SK-N-MC (cell line): ENCODE measurements around the gene FALEC.

Source experiments
- DNase-seq: peaks from one replicate; pipeline ENCODE4 v3.0.0-alpha.2; 2011; ENCODE audit warnings: low read depth, low spot score
- H3K27ac ChIP-seq: fragments of 200-600 bp; sonication (generic); 2 replicates; pipeline ENCODE4 v1.5.1; 2016; ENCODE audit warnings: mixed run types
- H3K36me3 ChIP-seq: fragments of 200-600 bp; sonication (generic); 2 replicates; pipeline ENCODE4 v1.6.1; 2017; ENCODE audit warnings: antibody characterized with exemption, low read length, mixed read lengths; ENCODE audit not compliant: insufficient read depth
- H3K4me3 ChIP-seq: fragments of 200-600 bp; sonication (generic); 2 replicates; pipeline ENCODE4 v1.5.1; 2016
- H3K9ac ChIP-seq: fragments of 200-600 bp; sonication (generic); 2 replicates; pipeline ENCODE4 v1.8.0; 2017; ENCODE audit warnings: mixed run types, mixed read lengths; ENCODE audit not compliant: insufficient read length
- H3K9me3 ChIP-seq: fragments of 200-600 bp; sonication (generic); 2 replicates; pipeline ENCODE4 v1.6.1; 2017; ENCODE audit warnings: low read depth, mild to moderate bottlenecking, antibody characterized with exemption, low read length, moderate library complexity, mixed read lengths
- EZH2 ChIP-seq: fragments of 200-600 bp; sonication (generic); IDR thresholded peaks from one replicate; pipeline ENCODE4 v1.6.1; 2017; ENCODE audit warnings: antibody characterized with exemption
- FOXP2 ChIP-seq: optimal IDR thresholded peaks from 2 replicates; pipeline ENCODE3; 2011; ENCODE audit warnings: mild to moderate bottlenecking, moderate library complexity; ENCODE audit not compliant: insufficient read depth; ENCODE audit errors: extremely low read length, control extremely low read depth
- POLR2AphosphoS5 ChIP-seq: IDR thresholded peaks from 2 replicates; pipeline ENCODE4 v1.6.1; 2012; ENCODE audit warnings: mild to moderate bottlenecking, low read depth, low read length, borderline replicate concordance

Gene FALEC

DNA sequence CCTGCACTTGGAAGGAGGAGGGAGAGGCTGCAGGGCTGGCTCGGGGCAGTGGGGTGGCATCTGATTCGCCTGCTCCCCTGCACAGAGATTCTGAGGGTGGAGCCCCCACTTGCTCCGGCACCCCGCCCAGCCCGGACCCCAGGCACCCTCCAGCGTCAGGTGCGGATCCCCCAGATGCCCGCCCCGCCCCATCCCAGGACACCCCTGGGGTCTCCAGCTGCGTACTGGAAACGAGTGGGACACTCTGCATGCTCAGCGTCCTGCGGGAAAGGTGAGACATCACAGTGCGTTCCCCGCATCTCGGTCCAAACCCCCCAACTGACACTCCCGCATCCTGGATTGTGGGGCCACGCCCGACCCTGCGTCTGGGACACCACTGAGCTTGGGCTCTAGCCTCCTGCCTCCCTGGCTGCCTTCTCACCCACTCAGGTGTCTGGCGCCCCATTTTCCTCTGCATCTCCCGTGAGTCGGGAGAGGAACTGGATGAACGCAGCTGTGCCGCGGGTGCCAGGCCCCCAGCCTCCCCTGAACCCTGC, 41.6 kb downstream of the FALEC start:
- no peak overlapping the region for H3K9ac ChIP-seq
- no peaks in the 10 kb centered on the region for H3K36me3 ChIP-seq

DNA sequence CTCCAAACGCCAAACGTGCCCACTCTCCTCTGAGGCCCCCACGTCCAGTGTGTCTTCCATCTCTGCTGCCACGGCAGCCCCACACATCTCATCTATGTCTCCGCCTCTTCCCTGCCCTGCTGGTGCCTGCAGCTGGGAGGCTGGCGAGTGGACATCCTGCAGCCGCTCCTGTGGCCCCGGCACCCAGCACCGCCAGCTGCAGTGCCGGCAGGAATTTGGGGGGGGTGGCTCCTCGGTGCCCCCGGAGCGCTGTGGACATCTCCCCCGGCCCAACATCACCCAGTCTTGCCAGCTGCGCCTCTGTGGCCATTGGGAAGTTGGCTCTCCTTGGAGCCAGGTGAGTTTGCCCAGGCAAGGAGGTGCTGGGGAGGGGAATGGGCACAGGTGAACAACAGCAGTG, 42.3 kb downstream of the FALEC start:
- H3K27ac ChIP-seq = no peak overlapping the region
- no peaks in the 10 kb centered on the region for H3K36me3 ChIP-seq
- DNase-seq = no peak
- TF ChIP-seq FOXP2 = no peak
- TF ChIP-seq POLR2AphosphoS5 = no peak
- no peak for TF ChIP-seq EZH2
- no peak overlapping the region for H3K4me3 ChIP-seq
- H3K9me3 ChIP-seq = no peaks in the 10 kb centered on the region
- no peak overlapping the region for H3K9ac ChIP-seq

More for the DNA sequence above, 41.6 kb downstream of the FALEC start:
- no peak for DNase-seq
- H3K9me3 ChIP-seq = no peaks in the 10 kb centered on the region
- TF ChIP-seq POLR2AphosphoS5 = no peak
- no peak for TF ChIP-seq EZH2
- no peak for TF ChIP-seq FOXP2
- no peak overlapping the region for H3K4me3 ChIP-seq
- no peak overlapping the region for H3K27ac ChIP-seq

DNA sequence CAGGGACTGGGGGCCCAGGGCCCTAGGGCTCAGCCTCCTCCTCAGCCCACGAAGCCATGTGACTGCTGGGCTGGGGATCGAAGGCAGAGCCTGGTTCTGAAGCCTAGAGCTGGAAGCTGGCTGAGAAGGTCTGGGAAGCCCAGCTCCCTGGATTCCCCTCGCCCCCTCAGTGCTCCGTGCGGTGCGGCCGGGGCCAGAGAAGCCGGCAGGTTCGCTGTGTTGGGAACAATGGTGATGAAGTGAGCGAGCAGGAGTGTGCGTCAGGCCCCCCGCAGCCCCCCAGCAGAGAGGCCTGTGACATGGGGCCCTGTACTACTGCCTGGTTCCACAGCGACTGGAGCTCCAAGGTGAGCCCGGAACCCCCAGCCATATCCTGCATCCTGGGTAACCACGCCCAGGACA, 42.8 kb downstream of the FALEC start:
- H3K4me3 ChIP-seq = no peak overlapping the region
- no peaks in the 10 kb centered on the region for H3K36me3 ChIP-seq
- no peaks in the 10 kb centered on the region for H3K9me3 ChIP-seq
- no peak for TF ChIP-seq EZH2
- TF ChIP-seq FOXP2 = no peak
- TF ChIP-seq POLR2AphosphoS5 = no peak
- no peak overlapping the region for H3K9ac ChIP-seq
- DNase-seq = no peak
- no peak overlapping the region for H3K27ac ChIP-seq

DNA sequence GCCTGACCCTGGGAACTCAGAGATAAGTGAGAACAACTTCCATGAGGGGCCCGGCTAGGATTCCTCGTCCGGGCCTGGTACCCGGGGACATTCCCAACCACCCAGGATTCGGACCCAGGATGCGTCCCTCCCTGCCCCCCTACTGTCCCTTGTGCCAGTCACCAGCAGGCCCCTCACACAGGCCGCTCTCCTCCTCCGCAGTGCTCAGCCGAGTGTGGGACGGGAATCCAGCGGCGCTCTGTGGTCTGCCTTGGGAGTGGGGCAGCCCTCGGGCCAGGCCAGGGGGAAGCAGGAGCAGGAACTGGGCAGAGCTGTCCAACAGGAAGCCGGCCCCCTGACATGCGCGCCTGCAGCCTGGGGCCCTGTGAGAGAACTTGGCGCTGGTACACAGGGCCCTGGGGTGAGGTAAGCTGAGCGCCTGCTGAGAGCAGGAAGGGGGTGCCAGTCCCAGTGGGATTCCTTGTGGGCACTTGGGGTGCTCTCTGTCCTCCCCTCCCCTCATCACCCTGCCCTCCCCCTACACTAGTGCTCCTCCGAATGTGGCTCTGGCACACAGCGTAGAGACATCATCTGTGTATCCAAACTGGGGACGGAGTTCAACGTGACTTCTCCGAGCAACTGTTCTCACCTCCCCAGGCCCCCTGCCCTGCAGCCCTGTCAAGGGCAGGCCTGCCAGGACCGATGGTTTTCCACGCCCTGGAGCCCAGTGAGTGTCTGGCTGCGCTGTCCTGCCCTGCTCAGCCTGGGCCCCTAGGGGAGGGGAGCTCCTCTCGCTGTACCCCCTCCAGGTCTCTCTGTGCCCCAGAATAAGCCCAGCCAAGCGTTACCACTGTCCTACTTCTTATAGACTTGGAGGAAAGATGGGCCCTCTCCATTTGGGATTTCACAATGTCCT, 43.5 kb downstream of the FALEC start:
- TF ChIP-seq EZH2 (no peak), POLR2AphosphoS5 (no peak), FOXP2 (no peak)
- H3K36me3 ChIP-seq = no peaks in the 10 kb centered on the region

DNA sequence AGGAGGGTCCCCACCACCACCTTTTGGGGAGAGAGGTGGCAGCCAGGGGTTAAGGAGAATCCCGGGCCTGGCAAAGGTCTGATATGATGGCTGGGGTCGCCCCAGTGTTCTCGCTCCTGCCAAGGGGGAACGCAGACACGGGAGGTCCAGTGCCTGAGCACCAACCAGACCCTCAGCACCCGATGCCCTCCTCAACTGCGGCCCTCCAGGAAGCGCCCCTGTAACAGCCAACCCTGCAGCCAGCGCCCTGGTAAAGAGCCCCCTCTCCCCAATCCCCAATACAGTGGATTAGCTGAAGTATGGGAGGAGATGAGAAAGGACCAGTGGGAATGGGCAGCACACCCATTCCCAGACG, 44.1 kb downstream of the FALEC start:
- Histone ChIP-seq H3K36me3 (no peaks in the 10 kb centered on the region), H3K9ac (no peak overlapping the region), H3K27ac (no peak overlapping the region)

More for the DNA sequence above, 43.5 kb downstream of the FALEC start:
- no peak overlapping the region for H3K9ac ChIP-seq
- H3K4me3 ChIP-seq = no peak overlapping the region
- no peak overlapping the region for H3K27ac ChIP-seq
- DNase-seq = no peak
- H3K9me3 ChIP-seq = no peaks in the 10 kb centered on the region

DNA sequence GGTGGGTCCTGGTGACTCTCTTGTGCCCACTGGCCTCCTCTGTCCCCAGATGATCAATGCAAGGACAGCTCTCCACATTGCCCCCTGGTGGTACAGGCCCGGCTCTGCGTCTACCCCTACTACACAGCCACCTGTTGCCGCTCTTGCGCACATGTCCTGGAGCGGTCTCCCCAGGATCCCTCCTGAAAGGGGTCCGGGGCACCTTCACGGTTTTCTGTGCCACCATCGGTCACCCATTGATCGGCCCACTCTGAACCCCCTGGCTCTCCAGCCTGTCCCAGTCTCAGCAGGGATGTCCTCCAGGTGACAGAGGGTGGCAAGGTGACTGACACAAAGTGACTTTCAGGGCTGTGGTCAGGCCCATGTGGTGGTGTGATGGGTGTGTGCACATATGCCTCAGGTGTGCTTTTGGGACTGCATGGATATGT, 44.5 kb downstream of the FALEC start:
- TF ChIP-seq POLR2AphosphoS5 (no peak), EZH2 (no peak), FOXP2 (no peak)
- Histone ChIP-seq H3K9ac (no peak overlapping the region), H3K27ac (no peak overlapping the region), H3K36me3 (no peaks in the 10 kb centered on the region), H3K9me3 (no peaks in the 10 kb centered on the region), H3K4me3 (no peak overlapping the region)
- no peak for DNase-seq

More for the DNA sequence above, 44.1 kb downstream of the FALEC start:
- DNase-seq = no peak
- TF ChIP-seq FOXP2 = no peak
- no peak for TF ChIP-seq EZH2
- no peaks in the 10 kb centered on the region for H3K9me3 ChIP-seq
- H3K4me3 ChIP-seq = no peak overlapping the region

DNA sequence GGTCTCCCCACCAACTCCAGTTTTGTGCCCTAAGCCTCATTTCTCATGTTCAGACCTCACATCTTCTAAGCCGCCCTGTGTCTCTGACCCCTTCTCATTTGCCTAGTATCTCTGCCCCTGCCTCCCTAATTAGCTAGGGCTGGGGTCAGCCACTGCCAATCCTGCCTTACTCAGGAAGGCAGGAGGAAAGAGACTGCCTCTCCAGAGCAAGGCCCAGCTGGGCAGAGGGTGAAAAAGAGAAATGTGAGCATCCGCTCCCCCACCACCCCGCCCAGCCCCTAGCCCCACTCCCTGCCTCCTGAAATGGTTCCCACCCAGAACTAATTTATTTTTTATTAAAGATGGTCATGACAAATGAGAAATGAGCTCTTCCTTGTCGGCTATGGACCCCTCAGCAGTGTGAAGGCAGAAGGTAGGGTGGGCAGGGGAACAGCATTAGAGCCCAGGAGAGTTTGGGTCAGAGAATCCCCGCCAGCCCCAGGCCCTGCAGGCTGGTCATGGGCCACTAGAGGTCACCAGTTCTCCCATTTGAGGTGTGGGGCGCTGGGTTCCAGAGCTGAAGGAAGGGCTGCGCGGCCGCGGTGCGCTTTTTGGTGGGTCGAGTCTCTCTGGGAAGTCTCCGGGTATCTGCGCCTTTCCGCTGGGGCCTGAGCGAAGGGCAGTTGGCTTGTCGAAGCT, 45.2 kb downstream of the FALEC start:
- Histone ChIP-seq H3K4me3 (peak overlapping the region; percentile 85), H3K9ac (peak overlapping the region; percentile 64), H3K36me3 (no peaks in the 10 kb centered on the region), H3K27ac (no peak overlapping the region), H3K9me3 (no peaks in the 10 kb centered on the region)
- TF ChIP-seq EZH2 = no peak
- no peak for TF ChIP-seq FOXP2
- no peak for TF ChIP-seq POLR2AphosphoS5
- DNase-seq = no peak

DNA sequence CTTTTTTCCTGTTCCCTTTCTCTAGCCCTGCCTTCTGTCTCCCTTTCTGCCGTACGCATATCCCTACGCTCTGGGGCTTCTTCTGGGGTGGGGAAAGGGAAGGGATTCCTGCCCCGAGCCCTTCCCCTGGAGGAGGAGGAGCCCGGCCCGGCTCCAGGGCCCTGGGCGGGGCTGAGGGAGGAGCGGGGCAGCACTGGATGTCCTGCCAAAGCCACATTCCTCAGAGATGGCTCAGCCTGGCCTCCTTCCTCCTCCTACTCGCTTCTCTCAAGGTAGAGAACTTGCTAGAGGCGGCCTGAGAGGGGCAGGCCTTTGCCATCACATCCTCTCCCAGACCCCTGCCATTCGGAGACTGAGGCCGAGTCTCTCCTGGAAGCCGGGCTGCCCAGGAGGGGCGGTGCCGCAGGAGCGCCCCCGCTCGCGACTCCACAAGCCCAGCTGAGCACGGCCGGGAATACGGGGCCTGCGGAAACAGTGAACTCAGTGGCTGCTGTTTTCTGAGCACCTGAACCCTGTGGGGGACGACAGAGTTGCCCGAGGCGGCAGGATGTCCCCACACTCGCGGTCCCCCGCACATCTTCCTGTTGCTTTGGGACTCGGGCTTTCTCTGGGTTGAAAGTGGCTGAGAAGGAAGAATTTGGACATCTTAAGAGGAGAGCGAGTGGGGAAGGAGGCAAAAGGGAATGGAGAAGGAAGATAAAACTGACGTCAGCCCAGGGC, 45.9 kb downstream of the FALEC start:
- Histone ChIP-seq H3K4me3 (peak overlapping the region; percentile 85), H3K9me3 (no peaks in the 10 kb centered on the region), H3K36me3 (no peaks in the 10 kb centered on the region), H3K27ac (peak overlapping the region; percentile 25; the same call in 1 of the 2 replicates), H3K9ac (peak overlapping the region; percentile 64)
- DNase-seq = no peak
- TF ChIP-seq EZH2 (no peak), POLR2AphosphoS5 (peak; percentile 67; the same call in 1 of the 2 replicates)
